ENCODE measurements around the gene MYOM1. TPM values are rescaled to one million over a fixed set of nuclear protein-coding genes. Genes with fewer than 3 reads are reported as not detected.

MYOM1 gene
- 0.49 TPM for total RNA-seq (ENCODE audit: unreplicated experiment)
- long read RNA-seq: 0 reads

GRCh38 chr18:3219631-3220335 lies at the start of gene MYOM1:
Gene MYOM1 (minus strand): TSS chr18:3219968. CDS start chr18:3215223, 4,745 bp downstream.
- H3K36me3 Mint-ChIP-seq (ENCODE audit: low read depth, unreplicated experiment): no peaks in the 10 kb centered on the region
- TF ChIP-seq CTCF (IDR thresholded peaks at IDR 0.05; ENCODE audit: unreplicated experiment): no peak
- H3K27me3 Mint-ChIP-seq (ENCODE audit: unreplicated experiment): no peaks in the 10 kb centered on the region
- no peak for DNase-seq (ENCODE audit: low spot score)
- H3K27ac Mint-ChIP-seq (ENCODE audit: unreplicated experiment): no peak within 1 kb of the TSS
- H3K4me3 Mint-ChIP-seq (ENCODE audit: unreplicated experiment): no peak within 1 kb of the TSS
- no peaks in the 10 kb centered on the region for H3K4me1 Mint-ChIP-seq (ENCODE audit: unreplicated experiment)
- H3K9me3 Mint-ChIP-seq (ENCODE audit: unreplicated experiment): no peaks in the 10 kb centered on the region

- TF ChIP-seq CTCF (IDR thresholded peaks at IDR 0.05; ENCODE audit: unreplicated experiment): no peak
- Mint-ChIP-seq H3K36me3 (ENCODE audit: low read depth, unreplicated experiment) (peaks cover 4% of the 10 kb centered on the region), H3K4me1 (ENCODE audit: unreplicated experiment) (peaks cover 46% of the 10 kb centered on the region), H3K27me3 (ENCODE audit: unreplicated experiment) (no peaks in the 10 kb centered on the region), H3K9me3 (ENCODE audit: unreplicated experiment) (no peaks in the 10 kb centered on the region), H3K4me3 (ENCODE audit: unreplicated experiment) (no peak overlapping the region), H3K27ac (ENCODE audit: unreplicated experiment) (no peak overlapping the region)
- DNase-seq (ENCODE audit: low spot score): no peak
These were observed 49.6 kb upstream of the MYOM1 start for GRCh38 chr18:3269241-3269913.

GRCh38 chr18:3268306-3268705 lies 48.5 kb upstream of the MYOM1 start:
- no peak for DNase-seq (ENCODE audit: low spot score)
- TF ChIP-seq CTCF (IDR thresholded peaks at IDR 0.05; ENCODE audit: unreplicated experiment): no peak
- Mint-ChIP-seq H3K36me3 (ENCODE audit: low read depth, unreplicated experiment) (peaks cover 4% of the 10 kb centered on the region), H3K27ac (ENCODE audit: unreplicated experiment) (peak overlapping the region; percentile 34), H3K4me3 (ENCODE audit: unreplicated experiment) (no peak overlapping the region), H3K27me3 (ENCODE audit: unreplicated experiment) (peaks cover 5% of the 10 kb centered on the region), H3K9me3 (ENCODE audit: unreplicated experiment) (no peaks in the 10 kb centered on the region), H3K4me1 (ENCODE audit: unreplicated experiment) (peaks cover 54% of the 10 kb centered on the region)

GRCh38 chr18:3266062-3266608 lies 46.4 kb upstream of the MYOM1 start:
- Mint-ChIP-seq H3K9me3 (ENCODE audit: unreplicated experiment) (no peaks in the 10 kb centered on the region), H3K4me1 (ENCODE audit: unreplicated experiment) (peaks cover 63% of the 10 kb centered on the region), H3K27me3 (ENCODE audit: unreplicated experiment) (peaks cover 18% of the 10 kb centered on the region), H3K4me3 (ENCODE audit: unreplicated experiment) (no peak overlapping the region), H3K36me3 (ENCODE audit: low read depth, unreplicated experiment) (peaks cover 3% of the 10 kb centered on the region), H3K27ac (ENCODE audit: unreplicated experiment) (no peak overlapping the region)
- DNase-seq (ENCODE audit: low spot score): no peak
- no peak for TF ChIP-seq CTCF (IDR thresholded peaks at IDR 0.05; ENCODE audit: unreplicated experiment)

Measured in endothelial cell (in vitro differentiated cells).